ENCODE data around the gene SLFN14.

DNA sequence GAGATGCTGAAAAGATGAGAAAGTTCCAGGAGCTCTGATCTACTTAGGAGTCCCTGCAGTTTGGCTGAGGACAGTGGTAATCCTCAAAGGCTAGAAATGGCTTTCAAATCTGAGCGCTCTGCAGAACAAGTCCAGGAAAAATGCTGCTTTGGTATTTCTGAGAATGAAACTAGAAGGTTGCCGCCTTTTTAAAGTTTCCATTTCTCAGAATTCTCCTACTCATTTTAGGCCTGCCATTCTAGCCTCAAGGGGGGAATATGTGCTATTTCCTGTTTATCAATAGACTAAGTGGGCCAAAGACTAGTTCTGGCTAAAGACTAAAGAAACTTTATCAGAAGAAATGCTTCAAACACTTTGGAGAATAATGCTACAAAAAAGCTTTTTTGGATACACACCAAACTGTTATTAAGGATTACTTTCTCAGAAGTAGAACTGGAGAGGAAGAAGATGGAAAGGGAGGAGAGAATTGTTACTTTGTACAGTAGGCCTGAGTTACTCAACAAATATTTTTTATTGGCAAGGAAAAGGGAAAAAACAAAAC lies 22.9 kb downstream of the SLFN14 start, which contains the start of gene SLFN12L:
- TF ChIP-seq, protein P1, sequence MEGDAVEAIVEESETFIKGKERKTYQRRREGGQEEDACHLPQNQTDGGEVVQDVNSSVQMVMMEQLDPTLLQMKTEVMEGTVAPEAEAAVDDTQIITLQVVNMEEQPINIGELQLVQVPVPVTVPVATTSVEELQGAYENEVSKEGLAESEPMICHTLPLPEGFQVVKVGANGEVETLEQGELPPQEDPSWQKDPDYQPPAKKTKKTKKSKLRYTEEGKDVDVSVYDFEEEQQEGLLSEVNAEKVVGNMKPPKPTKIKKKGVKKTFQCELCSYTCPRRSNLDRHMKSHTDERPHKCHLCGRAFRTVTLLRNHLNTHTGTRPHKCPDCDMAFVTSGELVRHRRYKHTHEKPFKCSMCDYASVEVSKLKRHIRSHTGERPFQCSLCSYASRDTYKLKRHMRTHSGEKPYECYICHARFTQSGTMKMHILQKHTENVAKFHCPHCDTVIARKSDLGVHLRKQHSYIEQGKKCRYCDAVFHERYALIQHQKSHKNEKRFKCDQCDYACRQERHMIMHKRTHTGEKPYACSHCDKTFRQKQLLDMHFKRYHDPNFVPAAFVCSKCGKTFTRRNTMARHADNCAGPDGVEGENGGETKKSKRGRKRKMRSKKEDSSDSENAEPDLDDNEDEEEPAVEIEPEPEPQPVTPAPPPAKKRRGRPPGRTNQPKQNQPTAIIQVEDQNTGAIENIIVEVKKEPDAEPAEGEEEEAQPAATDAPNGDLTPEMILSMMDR (IDR thresholded peaks at IDR 0.05), result no peak
- TF ChIP-seq ZFX (IDR thresholded peaks at IDR 0.05; ENCODE audit: borderline replicate concordance), result no peak
